Neural cell (in vitro differentiated cells): ENCODE results near the gene DLG5.

ENCODE experiments used
- CTCF ChIP-seq: fragments of 450-650 bp; IDR thresholded peaks from 2 replicates; pipeline ENCODE4 v1.5.1; 2014; ENCODE audit warnings: antibody characterized with exemption, mild to moderate bottlenecking, moderate library complexity; ENCODE audit not compliant: poor library complexity, severe bottlenecking
- EP300 ChIP-seq: fragments of 450-650 bp; conservative IDR thresholded peaks from 2 replicates; pipeline ENCODE4 v1.6.1; 2014; ENCODE audit warnings: antibody characterized with exemption, mild to moderate bottlenecking, moderate library complexity; ENCODE audit not compliant: poor library complexity, severe bottlenecking
- EZH2 ChIP-seq: fragments of 200-600, 300-800 bp; shearing (Covaris generic), sonication (generic); IDR thresholded peaks from 2 replicates; pipeline ENCODE4 v1.6.1; 2014; ENCODE audit warnings: antibody characterized with exemption, low read length, borderline replicate concordance, mild to moderate bottlenecking; ENCODE audit not compliant: insufficient read depth, poor library complexity, severe bottlenecking
- RAD21 ChIP-seq: fragments of 450-650 bp; conservative IDR thresholded peaks from 2 replicates; pipeline ENCODE4 v1.6.1; 2014; ENCODE audit warnings: antibody characterized with exemption, mild to moderate bottlenecking, moderate library complexity

DNA sequence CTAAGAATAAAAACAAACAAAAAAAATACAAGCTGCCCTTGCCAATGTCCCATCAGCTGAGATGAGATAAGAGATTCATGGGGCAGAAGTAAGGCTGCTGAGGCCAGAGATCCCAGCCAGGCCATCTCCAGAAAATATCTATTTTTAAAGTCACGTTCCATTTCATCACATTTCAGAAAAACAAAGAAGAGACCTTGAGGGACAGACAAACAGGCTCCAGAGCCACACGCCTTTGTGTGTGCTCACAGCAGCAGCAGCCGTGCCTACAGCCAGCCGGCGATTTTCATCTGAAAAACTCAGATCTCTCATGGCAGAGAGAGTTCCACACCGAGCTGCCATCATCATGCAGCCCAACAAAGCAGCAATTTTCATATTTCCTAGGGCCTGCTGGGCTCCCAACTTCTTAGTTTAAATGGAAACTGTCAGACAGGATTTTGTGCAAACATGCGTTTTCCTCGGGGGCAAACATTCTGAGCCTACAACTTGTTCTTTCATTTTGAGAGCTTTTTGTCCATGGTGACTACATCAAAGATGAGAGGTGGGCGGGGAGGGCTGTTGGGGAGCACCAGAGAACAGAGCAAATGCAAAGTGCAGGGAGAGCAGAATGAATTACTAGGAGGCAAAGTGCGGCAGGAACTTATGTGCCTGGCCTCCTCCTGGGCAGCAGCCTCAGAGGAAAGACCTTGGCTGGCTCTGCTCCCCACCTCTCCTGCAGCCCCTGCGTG, 38.8 kb downstream of the DLG5 start:
- TF ChIP-seq CTCF: no peak
- TF ChIP-seq RAD21: no peak
- no peak for TF ChIP-seq EZH2
- no peak for TF ChIP-seq EP300
